Transverse colon (tissue), 4 donors: ENCODE data around the gene HAS3. TPM values are rescaled to one million over a fixed set of nuclear protein-coding genes. Genes with fewer than 3 reads are reported as not detected.

ENCODE experiments used
- DNase-seq: peaks from one replicate; pipeline ENCODE4 v3.0.0-alpha.2; 2019
- H3K27ac ChIP-seq, 4 donors: fragments of 200-600 bp; sonication (generic); 2 replicates each; pipeline ENCODE4 v1.5.1; 2016 to 2018; ENCODE audit warnings: inconsistent platforms in 4 of 4
- H3K27me3 ChIP-seq: fragments of 200-600 bp; sonication (generic); 2 replicates; pipeline ENCODE4 v1.5.1; 2017; ENCODE audit warnings: inconsistent platforms
- H3K36me3 ChIP-seq, 4 donors: fragments of 200-600 bp; sonication (generic); 2 replicates each; pipeline ENCODE4 v1.5.1; 2017 to 2019; ENCODE audit warnings: inconsistent platforms in 4 of 4
- H3K4me1 ChIP-seq, 4 donors: fragments of 200-600 bp; sonication (generic); 2 replicates each; pipeline ENCODE4 v1.5.1; 2017 to 2020; ENCODE audit warnings: inconsistent platforms in 4 of 4
- H3K4me3 ChIP-seq, 4 donors: fragments of 200-600 bp; sonication (generic); 1 replicate in 1 of 4; 2 replicates in 3 of 4; pipeline versions ENCODE4 v1.5.1 to v1.6.1; 2017 to 2019; ENCODE audit warnings: inconsistent platforms in 4 of 4
- H3K9me3 ChIP-seq, 2 donors: fragments of 200-600 bp; sonication (generic); 2 replicates each; pipeline ENCODE4 v1.5.1; 2017 to 2019; ENCODE audit warnings: inconsistent platforms in 2 of 2
- CTCF ChIP-seq, 5 experiments: fragments of 200-600 bp in 3 of 5; fragments of 450-650 bp in 2 of 5; sonication (generic) in 3 of 5; IDR thresholded peaks; 1 replicate in 2 of 5; 2 replicates in 3 of 5; pipeline ENCODE4 v1.5.1; 2016 to 2017; ENCODE audit warnings: antibody characterized with exemption in 5 of 5, inconsistent platforms in 3 of 5, mild to moderate bottlenecking in 2 of 5, moderate library complexity in 1 of 5
- EP300 ChIP-seq: sonication (generic); formaldehyde crosslinking; IDR thresholded peaks from one replicate; pipeline ENCODE4 v1.6.1; 2017; ENCODE audit warnings: antibody characterized with exemption, low read depth
- POLR2A ChIP-seq: fragments of 450-650 bp; IDR thresholded peaks from one replicate; pipeline ENCODE4 v1.6.1; 2016; ENCODE audit warnings: antibody characterized with exemption, mild to moderate bottlenecking, moderate library complexity
- POLR2AphosphoS5 ChIP-seq, 3 donors: sonication (generic); formaldehyde crosslinking; IDR thresholded peaks; one replicate each; pipeline ENCODE4 v1.6.1; 2016; ENCODE audit warnings: antibody characterized with exemption in 3 of 3
- WGBS, 2 donors: methylation state at CpG; one replicate each; pipeline ENCODE4 v1.1.5; 2018; ENCODE audit warnings: low coverage in 1 of 2; 5-methylcytosine and 5-hydroxymethylcytosine counted together
- in situ Hi-C, 4 donors: fragments of 200-750 bp; cut with MboI; loops; one replicate each; pipeline versions ENCODE4 v1.15.0 to v1.15.1; 2017; ENCODE audit warnings: low sequenced_read_pairs in 3 of 4, low pct_ligation_motif_present in 1 of 4, low pct_unique_long_range_greater_than_20kb in 1 of 4
- intact Hi-C: fragments of 100-400 bp; cut with DNase I; formaldehyde crosslinking; loops from one replicate; pipeline ENCODE4 v1.15.1; 2023; ENCODE audit warnings: low total_unique reads
- total RNA-seq, 4 donors: library from RNA; depleted of rRNA; stranded (reverse); fragments of >200 nt; gene quantifications; one replicate each; pipeline ENCODE4 v1.1.0, GENCODE V29; 2016

Gene HAS3
- total RNA-seq, 4 donors from 2014 or later, result 0.20 to 12.0 (median 7.9) TPM

GRCh38 chr16:69166221-69166833 is 60.9 kb downstream of the HAS3 start:
- Histone ChIP-seq H3K27me3 (no peaks in the 10 kb centered on the region), H3K36me3 (peaks cover 0 to 32% (median 12%) of the 10 kb centered on the region in 4 donors), H3K4me3 (no peak overlapping the region), H3K4me1 (peaks cover 0 to 14% (median 6%) of the 10 kb centered on the region in 4 donors), H3K9me3 (no peaks in the 10 kb centered on the region), H3K27ac (no peak overlapping the region)
- intact Hi-C loops (no loop called here), in situ Hi-C loops (no loop called here)
- WGBS, 2 donors, result 60 to 69% methylated on average over 1 to 8 of the region's 8 CpGs
- no peak for TF ChIP-seq POLR2A
- no peak for TF ChIP-seq POLR2AphosphoS5 (IDR thresholded peaks at IDR 0.05)
- TF ChIP-seq CTCF (IDR thresholded peaks at IDR 0.05), result no peak
- TF ChIP-seq EP300, result no peak
- no peak for DNase-seq

GRCh38 chr16:69166946-69167930 is 61.8 kb downstream of the HAS3 start:
- Histone ChIP-seq H3K27ac (no peak overlapping the region), H3K9me3 (no peaks in the 10 kb centered on the region), H3K4me3 (no peak overlapping the region), H3K36me3 (peaks cover 0 to 26% (median 9%) of the 10 kb centered on the region in 4 donors), H3K4me1 (peaks cover 6 to 21% (median 12%) of the 10 kb centered on the region in 4 donors), H3K27me3 (no peaks in the 10 kb centered on the region)
- 82 to 90% methylated on average over 7 of the region's 7 CpGs for WGBS, 2 donors
- in situ Hi-C loops, result no loop called here
- intact Hi-C loops, result no loop called here
- no peak for TF ChIP-seq CTCF (IDR thresholded peaks at IDR 0.05)
- no peak for TF ChIP-seq EP300
- no peak for TF ChIP-seq POLR2AphosphoS5 (IDR thresholded peaks at IDR 0.05)
- TF ChIP-seq POLR2A, result no peak
- no peak for DNase-seq

Other genes with a start within 250 kb of the HAS3 start
- gene CHTF8, start 26.9 kb downstream of the HAS3 start, total RNA-seq, result 100 to 1,000 TPM in 1 of 4 donors, 10 to 100 TPM in 3; 49.2 to 207 (median 68.9) TPM
- gene UTP4, start 27.0 kb downstream of the HAS3 start, total RNA-seq, result 10 to 100 TPM; 10.1 to 79.4 (median 17.6) TPM
- 10 to 100 TPM; 14.2 to 31.4 (median 24.1) TPM for gene SNTB2, start 81.5 kb downstream of the HAS3 start, total RNA-seq
- gene VPS4A, start 205.7 kb downstream of the HAS3 start, total RNA-seq, result 100 to 1,000 TPM in 1 of 4 donors, 10 to 100 TPM in 3; 11.9 to 151 (median 42.7) TPM
- gene PDF, start 224.9 kb downstream of the HAS3 start, total RNA-seq, result 10 to 100 TPM in 2 of 4 donors, 1 to 10 TPM in 2; 2.2 to 19.5 (median 8.8) TPM
- 10 to 100 TPM; 29.5 to 52.0 (median 48.3) TPM for gene COG8, start 233.9 kb downstream of the HAS3 start, total RNA-seq
- gene NIP7, start 234.1 kb downstream of the HAS3 start, total RNA-seq, result 10 to 100 TPM in 2 of 4 donors, 1 to 10 TPM in 2; 1.8 to 17.3 (median 8.9) TPM
- 1 to 10 TPM in 2 of 4 donors, not detected in 2; 5.7 to 6.8 TPM for gene TMED6, start 246.1 kb downstream of the HAS3 start, total RNA-seq